NCI-H2081 (cell line): ENCODE data around the gene TRPM8.
A peak's percentile ranks its signal among the peaks of the same experiment; 100 is the strongest.
"Not testable (repeated sequence)": the region's sequence is repeated elsewhere in the genome, so short reads cannot be mapped to it uniquely, and the experiment has no call there.

Source experiments
- DNase-seq, 2 experiments: peaks; one replicate each; lab custom pipeline; 2025; lab: John Stamatoyannopoulos, UW

The TRPM8 gene

GRCh38 chr2:233938676-233939370, 21.6 kb downstream of the TRPM8 start:
- DNase-seq = no peak

- DNase-seq = peak in 1 of 2 experiments; percentile 16
These were observed 23.5 kb downstream of the TRPM8 start for GRCh38 chr2:233940376-233941276.

- no peak for DNase-seq
These were observed 25.6 kb downstream of the TRPM8 start for GRCh38 chr2:233942731-233943130.

GRCh38 chr2:233944269-233944668, 27.1 kb downstream of the TRPM8 start:
- no peak for DNase-seq

GRCh38 chr2:233944722-233945121, 27.5 kb downstream of the TRPM8 start:
- DNase-seq = no peak

GRCh38 chr2:233945146-233945545, 28.0 kb downstream of the TRPM8 start:
- DNase-seq = no peak

GRCh38 chr2:233950078-233950825, 33.1 kb downstream of the TRPM8 start:
- DNase-seq = no peak

- DNase-seq = no peak
These were observed 35.2 kb downstream of the TRPM8 start for GRCh38 chr2:233952335-233952734.

- peak; percentile 79 to 95 for DNase-seq
These were observed 36.1 kb downstream of the TRPM8 start for GRCh38 chr2:233953087-233953801.

GRCh38 chr2:233960203-233960602, 43.0 kb downstream of the TRPM8 start:
- DNase-seq = no peak

GRCh38 chr2:233961905-233962304, 44.7 kb downstream of the TRPM8 start:
- no peak for DNase-seq

GRCh38 chr2:233964581-233964980, 47.4 kb downstream of the TRPM8 start:
- no peak for DNase-seq

- no peak for DNase-seq
These were observed 47.9 kb downstream of the TRPM8 start for GRCh38 chr2:233965032-233965603.

GRCh38 chr2:233965646-233966045, 48.5 kb downstream of the TRPM8 start:
- DNase-seq = not testable (repeated sequence)

- DNase-seq = no peak
These were observed 49.2 kb downstream of the TRPM8 start for GRCh38 chr2:233966388-233966787.

GRCh38 chr2:233967164-233967563, 50.0 kb downstream of the TRPM8 start:
- no peak for DNase-seq

- no peak for DNase-seq
These were observed 51.4 kb downstream of the TRPM8 start for GRCh38 chr2:233968556-233968955.

GRCh38 chr2:233972460-233972859, 55.3 kb downstream of the TRPM8 start:
- DNase-seq = not testable (repeated sequence)

GRCh38 chr2:233972941-233973575, 55.9 kb downstream of the TRPM8 start:
- no peak for DNase-seq

GRCh38 chr2:233973786-233974185, 56.6 kb downstream of the TRPM8 start:
- DNase-seq = no peak

GRCh38 chr2:233974530-233975071, 57.4 kb downstream of the TRPM8 start:
- DNase-seq = no peak
